Endothelial cell of umbilical vein (primary cell): ENCODE data around the gene SLC66A2. TPM values are rescaled to one million over a fixed set of nuclear protein-coding genes. Genes with fewer than 3 reads are reported as not detected.

ENCODE experiments used
- BruUV-seq: library from RNA; stranded (reverse); fragments of 400-500 nt; replicated peaks from 2 replicates; lab custom pipeline; 2021; lab: Mats Ljungman, UMichigan
- CTCF ChIA-PET: fragments of 300-600, 350-600 bp; sonication (Branson Sonifier 250); formaldehyde crosslinking; loops from one replicate; lab custom pipeline; 2021; ENCODE audit warnings: antibody characterized with exemption, inconsistent platforms; lab: Charles Lee
- POLR2A ChIA-PET: fragments of 300-600, 350-600 bp; sonication (Branson Sonifier 250); formaldehyde crosslinking; loops from one replicate; lab custom pipeline; 2021; ENCODE audit warnings: antibody characterized with exemption, inconsistent platforms; lab: Charles Lee
- DNase-seq: peaks from one replicate; pipeline ENCODE4 v3.0.0-alpha.2; 2011; ENCODE audit warnings: low read depth, low spot score
- FAIRE-seq: peaks from 2 replicates; lab custom pipeline; 2011; peaks lifted over from hg19 to GRCh38; lab: Jason Lieb, UNC
- H2AFZ ChIP-seq: 2 replicates; pipeline ENCODE4 v1.6.0; 2012; ENCODE audit warnings: low read depth, low read length, control low read depth, inconsistent platforms
- H3K27ac ChIP-seq: 2 replicates; pipeline ENCODE4 v1.5.1; 2011; ENCODE audit warnings: low read depth, mild to moderate bottlenecking, control low read depth, low read length, moderate library complexity; ENCODE audit not compliant: insufficient read depth
- H3K27me3 ChIP-seq, 2 experiments: 2 replicates each; pipeline versions ENCODE4 v1.6.0 to v1.6.1; 2011; ENCODE audit warnings: low read length in 2 of 2, mixed read lengths in 1 of 2; ENCODE audit not compliant: control insufficient read depth in 2 of 2, insufficient read depth in 2 of 2
- H3K36me3 ChIP-seq, 2 experiments: 2 replicates in 1 of 2; 3 replicates in 1 of 2; pipeline ENCODE4 v1.5.1; 2011; ENCODE audit warnings: low read length in 2 of 2, mild to moderate bottlenecking in 1 of 2, moderate library complexity in 1 of 2; ENCODE audit not compliant: control insufficient read depth in 2 of 2, insufficient read depth in 2 of 2; ENCODE audit errors: extremely low read depth in 1 of 2
- H3K4me1 ChIP-seq: 3 replicates; pipeline ENCODE4 v1.5.1; 2011; ENCODE audit warnings: mild to moderate bottlenecking, low read length; ENCODE audit not compliant: control insufficient read depth, insufficient read depth; ENCODE audit errors: extremely low read depth
- H3K4me2 ChIP-seq: 2 replicates; pipeline ENCODE4 v1.6.1; 2011; ENCODE audit warnings: low read length, control low read depth, mixed read lengths; ENCODE audit not compliant: insufficient read depth
- H3K4me3 ChIP-seq, 3 experiments: fragments of 200-600 bp in 1 of 3; sonication (generic), shearing (Covaris generic) in 1 of 3; replicated peaks in 1 of 3; 2 replicates each; pipeline ENCODE4 v1.5.1; 2011 to 2016; ENCODE audit warnings: control low read depth in 3 of 3, low read length in 3 of 3, mild to moderate bottlenecking in 2 of 3, inconsistent platforms in 1 of 3, low read depth in 1 of 3, moderate library complexity in 1 of 3; ENCODE audit not compliant: insufficient read depth in 1 of 3
- H3K79me2 ChIP-seq: 2 replicates; pipeline ENCODE4 v1.6.0; 2012; ENCODE audit warnings: low read length, inconsistent platforms; ENCODE audit not compliant: control insufficient read depth, insufficient read depth
- H3K9ac ChIP-seq: replicated peaks from 2 replicates; pipeline ENCODE3; 2011; ENCODE audit warnings: low read length, control low read depth; ENCODE audit not compliant: insufficient read depth; ENCODE audit errors: extremely low read depth
- H3K9me1 ChIP-seq: replicated peaks from 3 replicates; pipeline ENCODE4 v1.6.0; 2011; ENCODE audit warnings: mild to moderate bottlenecking, low read length; ENCODE audit not compliant: control insufficient read depth, insufficient read depth; ENCODE audit errors: extremely low read depth
- H3K9me3 ChIP-seq: replicated peaks from 2 replicates; pipeline ENCODE4 v1.5.1; 2012; ENCODE audit warnings: low read length, inconsistent platforms; ENCODE audit not compliant: control insufficient read depth, insufficient read depth
- H4K20me1 ChIP-seq: replicated peaks from 2 replicates; pipeline ENCODE3; 2011; ENCODE audit warnings: mild to moderate bottlenecking, low read length; ENCODE audit not compliant: control insufficient read depth, insufficient read depth; ENCODE audit errors: extremely low read depth
- EZH2 ChIP-seq: IDR thresholded peaks from 2 replicates; pipeline ENCODE4 v1.6.1; 2012; ENCODE audit warnings: borderline replicate concordance, low read depth, mild to moderate bottlenecking, moderate library complexity, low read length, inconsistent platforms; ENCODE audit not compliant: severe bottlenecking
- FOS ChIP-seq: IDR thresholded peaks from 2 replicates; pipeline ENCODE4 v1.6.1; 2011; ENCODE audit warnings: mild to moderate bottlenecking, low read length, moderate library complexity, borderline replicate concordance; ENCODE audit not compliant: insufficient read depth
- MAX ChIP-seq: IDR thresholded peaks from 2 replicates; pipeline ENCODE4 v1.6.1; 2011; ENCODE audit not compliant: insufficient read depth, insufficient read length
- POLR2A ChIP-seq: IDR thresholded peaks from 2 replicates; pipeline ENCODE4 v1.6.1; 2012; ENCODE audit warnings: low read depth, mild to moderate bottlenecking, control low read depth, low read length
- POLR2AphosphoS5 ChIP-seq: IDR thresholded peaks from 2 replicates; pipeline ENCODE4 v1.6.1; 2012; ENCODE audit warnings: low read depth, mild to moderate bottlenecking, control low read depth, low read length, moderate library complexity; ENCODE audit not compliant: insufficient read depth
- dilution Hi-C: fragments of 300-500 bp; cut with MboI; formaldehyde crosslinking; loops from one replicate; pipeline ENCODE4 v1.15.0; 2019; ENCODE audit warnings: low sequenced_read_pairs; ENCODE audit not compliant: extremely low pct_ligation_motif_present
- intact Hi-C: fragments of 100-400 bp; cut with micrococcal nuclease; formaldehyde crosslinking; loops from one replicate; pipeline ENCODE4 v1.10.0; 2022
- polyA plus RNA-seq, 4 experiments: library from polyadenylated mRNA; depleted of rRNA in 3 of 4; stranded (reverse) in 3 of 4; unstranded in 1 of 4; fragments of >200 nt; gene quantifications; 2 replicates each; pipeline versions ENCODE4 v1.2.1 to v1.2.3, GENCODE V29; 2011 to 2012; ENCODE audit warnings: missing spikeins in 1 of 4
- total RNA-seq: library from RNA; stranded (reverse); gene quantifications from 2 replicates; pipeline ENCODE4 v1.2.3, GENCODE V29; 2021
- TF ChIP-seq, protein P1 (sequence below), 2 donors: IDR thresholded peaks; 1 replicate in 1 of 2; 2 replicates in 1 of 2; pipeline ENCODE4 v1.5.1; 2011; ENCODE audit warnings: low read length in 2 of 2, mild to moderate bottlenecking in 2 of 2, moderate library complexity in 2 of 2, control low read depth in 1 of 2, inconsistent platforms in 1 of 2, low read depth in 1 of 2; ENCODE audit not compliant: insufficient read depth in 1 of 2; ENCODE audit errors: extremely low read depth in 1 of 2

The SLC66A2 gene
- total and polyA plus RNA-seq, 2 donors (not counting 3 experiments of a cell fraction or from before 2014, with no cell fraction given) = 32.5 to 37.1 TPM

DNA sequence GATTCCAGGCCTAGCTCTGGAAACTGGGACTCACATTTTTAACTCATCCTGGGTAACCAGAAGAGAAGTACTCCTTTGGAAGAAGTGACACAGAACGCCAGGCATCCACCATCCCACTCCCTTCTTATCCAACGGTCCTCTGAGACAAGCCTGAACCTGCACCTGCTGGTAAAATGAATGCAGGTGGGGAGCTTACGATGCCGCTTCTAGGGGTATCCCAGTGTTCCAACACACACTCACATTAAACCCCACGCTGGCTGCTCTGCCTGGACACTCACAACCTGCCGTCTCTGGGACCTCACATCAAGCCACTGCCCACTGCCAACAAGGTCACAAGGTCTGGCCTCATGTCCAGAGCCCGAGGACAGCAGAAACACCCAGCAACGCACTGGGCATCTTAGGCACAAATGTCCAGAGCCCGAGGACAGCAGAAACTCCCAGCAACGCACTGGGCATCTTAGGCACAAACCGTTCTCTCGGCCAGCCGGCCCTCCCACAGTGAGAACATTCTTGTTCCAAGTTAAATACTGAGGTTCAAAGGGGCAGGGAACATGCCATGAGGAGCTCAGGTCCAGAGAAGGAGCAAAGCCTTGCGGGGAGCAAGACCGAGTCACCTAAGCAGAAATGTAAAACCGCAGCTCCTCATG lies 9.9 kb downstream of the SLC66A2 start:
- dilution Hi-C loops (no loop called here), intact Hi-C loops (no loop called here)
- DNase-seq (no peak), FAIRE-seq (no peak)
- Histone ChIP-seq H4K20me1 (no peaks in the 10 kb centered on the region), H3K27ac (no peak overlapping the region), H2AFZ (no peak overlapping the region), H3K9me1 (no peaks in the 10 kb centered on the region), H3K4me2 (no peak overlapping the region), H3K27me3 (no peaks in the 10 kb centered on the region), H3K4me3 (no peak overlapping the region), H3K79me2 (peaks cover 29% of the 10 kb centered on the region), H3K36me3 (peaks cover 4 to 22% of the 10 kb centered on the region in 2 experiments), H3K4me1 (no peaks in the 10 kb centered on the region), H3K9ac (no peak overlapping the region), H3K9me3 (no peaks in the 10 kb centered on the region)
- TF ChIP-seq EZH2 (no peak), POLR2AphosphoS5 (no peak), MAX (no peak), FOS (no peak), POLR2A (no peak)
- TF ChIP-seq, protein P1, sequence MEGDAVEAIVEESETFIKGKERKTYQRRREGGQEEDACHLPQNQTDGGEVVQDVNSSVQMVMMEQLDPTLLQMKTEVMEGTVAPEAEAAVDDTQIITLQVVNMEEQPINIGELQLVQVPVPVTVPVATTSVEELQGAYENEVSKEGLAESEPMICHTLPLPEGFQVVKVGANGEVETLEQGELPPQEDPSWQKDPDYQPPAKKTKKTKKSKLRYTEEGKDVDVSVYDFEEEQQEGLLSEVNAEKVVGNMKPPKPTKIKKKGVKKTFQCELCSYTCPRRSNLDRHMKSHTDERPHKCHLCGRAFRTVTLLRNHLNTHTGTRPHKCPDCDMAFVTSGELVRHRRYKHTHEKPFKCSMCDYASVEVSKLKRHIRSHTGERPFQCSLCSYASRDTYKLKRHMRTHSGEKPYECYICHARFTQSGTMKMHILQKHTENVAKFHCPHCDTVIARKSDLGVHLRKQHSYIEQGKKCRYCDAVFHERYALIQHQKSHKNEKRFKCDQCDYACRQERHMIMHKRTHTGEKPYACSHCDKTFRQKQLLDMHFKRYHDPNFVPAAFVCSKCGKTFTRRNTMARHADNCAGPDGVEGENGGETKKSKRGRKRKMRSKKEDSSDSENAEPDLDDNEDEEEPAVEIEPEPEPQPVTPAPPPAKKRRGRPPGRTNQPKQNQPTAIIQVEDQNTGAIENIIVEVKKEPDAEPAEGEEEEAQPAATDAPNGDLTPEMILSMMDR (IDR thresholded peaks at IDR 0.05; ENCODE audit: extremely low read depth in 1 of 2, insufficient read depth in 1 of 2, low read depth in 1 of 2, low read length in 2 of 2) = no peak
- CTCF ChIA-PET = no interaction called here
- no TSS peak for BruUV-seq
- POLR2A ChIA-PET = no interaction called here
